HL-60 (cell line): ENCODE results near the gene FHIT.

ENCODE experiments used
- CTCF ChIP-seq: IDR thresholded peaks from one replicate; pipeline ENCODE4 v1.5.1; 2011; ENCODE audit warnings: low read length, control low read depth, inconsistent platforms; ENCODE audit not compliant: insufficient read depth
- POLR2AphosphoS5 ChIP-seq: IDR thresholded peaks from 2 replicates; pipeline ENCODE4 v1.6.1; 2012; ENCODE audit warnings: low read depth

- TF ChIP-seq POLR2AphosphoS5 (no peak), CTCF (no peak)
Observed at GRCh38 chr3:59788133-59788532, 1463.1 kb downstream of the FHIT start.
